ENCODE measurements around the gene PEX14.

The PEX14 gene

DNA sequence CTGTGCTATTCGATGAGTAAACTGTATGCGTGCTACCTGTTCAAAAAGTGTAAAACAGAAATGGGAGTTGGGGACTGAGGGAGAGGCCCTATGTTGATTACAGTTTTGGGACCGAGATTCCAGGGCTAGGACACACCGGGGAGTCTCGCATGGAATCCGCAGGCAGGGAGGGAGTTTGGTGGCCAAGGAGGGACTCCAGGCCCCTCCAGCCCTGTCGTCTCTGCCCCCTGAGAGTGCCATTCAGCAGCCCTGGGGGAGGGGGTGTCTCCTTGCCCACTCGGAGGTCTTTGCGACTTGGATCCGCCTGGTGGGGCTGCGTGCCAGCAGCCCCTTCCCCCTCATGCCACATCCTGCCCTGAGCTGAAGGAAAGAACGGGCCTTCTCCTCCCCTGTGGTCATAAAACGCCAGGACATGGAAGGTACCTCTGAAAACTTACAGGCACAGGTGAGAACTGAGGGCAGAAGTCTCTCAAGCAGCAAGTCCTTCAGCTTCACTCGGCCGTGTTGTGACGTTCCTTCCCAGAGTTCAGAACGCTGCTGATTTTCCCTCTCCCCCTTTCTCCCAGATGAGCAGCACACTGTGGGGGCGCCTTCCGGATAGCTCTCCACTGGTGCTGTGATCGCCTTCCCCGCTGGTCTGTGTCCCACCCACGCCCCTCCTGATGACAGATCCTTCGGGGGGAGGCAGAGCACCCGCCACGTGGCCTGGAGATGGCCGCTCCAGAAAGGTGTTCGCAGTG, 141.4 kb downstream of the PEX14 start:
- DNase-seq (ENCODE audit: low read depth in 2 of 2), result no peak

DNA sequence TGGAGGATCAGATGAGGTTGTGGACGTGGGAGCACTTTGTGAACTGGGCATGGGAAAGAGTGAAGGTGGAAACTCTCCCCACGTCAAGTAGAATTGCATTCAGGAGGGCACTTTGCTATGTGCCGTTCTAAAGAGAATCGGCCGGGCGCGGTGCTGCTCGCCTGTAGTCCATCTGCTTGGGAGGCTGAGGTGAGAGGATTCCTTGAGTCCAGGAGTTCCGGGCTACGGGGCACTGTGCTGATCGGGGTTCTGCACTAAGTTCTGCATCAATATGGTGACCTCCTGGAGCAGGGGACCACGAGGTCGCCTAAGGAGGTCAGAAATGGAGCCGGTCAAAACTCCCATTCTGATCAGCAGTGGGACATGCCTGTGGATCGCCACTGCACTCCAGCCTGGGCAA, 141.9 kb downstream of the PEX14 start:
- no peak for DNase-seq (ENCODE audit: low read depth in 2 of 2)

DNA sequence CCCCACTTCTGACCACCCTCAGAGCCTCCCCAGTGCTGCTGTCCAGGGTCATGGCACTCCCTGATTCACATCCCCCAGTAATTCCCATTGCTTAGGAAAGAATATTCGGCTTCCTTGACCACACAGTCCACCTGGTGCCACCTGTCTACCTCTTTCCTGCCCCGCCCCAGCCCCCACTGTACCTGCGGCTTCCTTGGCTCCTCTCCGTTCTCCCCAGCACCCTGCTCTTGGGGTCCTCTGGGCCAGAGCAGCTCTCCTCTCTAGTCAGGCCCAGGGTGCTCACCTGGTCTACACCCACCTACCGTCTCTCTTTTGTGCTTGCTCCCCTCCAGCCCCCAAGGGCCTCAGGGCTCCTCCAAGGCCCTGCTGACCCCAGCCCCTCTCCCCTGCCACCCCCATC, 142.6 kb downstream of the PEX14 start:
- DNase-seq (ENCODE audit: low read depth in 2 of 2), result no peak

DNA sequence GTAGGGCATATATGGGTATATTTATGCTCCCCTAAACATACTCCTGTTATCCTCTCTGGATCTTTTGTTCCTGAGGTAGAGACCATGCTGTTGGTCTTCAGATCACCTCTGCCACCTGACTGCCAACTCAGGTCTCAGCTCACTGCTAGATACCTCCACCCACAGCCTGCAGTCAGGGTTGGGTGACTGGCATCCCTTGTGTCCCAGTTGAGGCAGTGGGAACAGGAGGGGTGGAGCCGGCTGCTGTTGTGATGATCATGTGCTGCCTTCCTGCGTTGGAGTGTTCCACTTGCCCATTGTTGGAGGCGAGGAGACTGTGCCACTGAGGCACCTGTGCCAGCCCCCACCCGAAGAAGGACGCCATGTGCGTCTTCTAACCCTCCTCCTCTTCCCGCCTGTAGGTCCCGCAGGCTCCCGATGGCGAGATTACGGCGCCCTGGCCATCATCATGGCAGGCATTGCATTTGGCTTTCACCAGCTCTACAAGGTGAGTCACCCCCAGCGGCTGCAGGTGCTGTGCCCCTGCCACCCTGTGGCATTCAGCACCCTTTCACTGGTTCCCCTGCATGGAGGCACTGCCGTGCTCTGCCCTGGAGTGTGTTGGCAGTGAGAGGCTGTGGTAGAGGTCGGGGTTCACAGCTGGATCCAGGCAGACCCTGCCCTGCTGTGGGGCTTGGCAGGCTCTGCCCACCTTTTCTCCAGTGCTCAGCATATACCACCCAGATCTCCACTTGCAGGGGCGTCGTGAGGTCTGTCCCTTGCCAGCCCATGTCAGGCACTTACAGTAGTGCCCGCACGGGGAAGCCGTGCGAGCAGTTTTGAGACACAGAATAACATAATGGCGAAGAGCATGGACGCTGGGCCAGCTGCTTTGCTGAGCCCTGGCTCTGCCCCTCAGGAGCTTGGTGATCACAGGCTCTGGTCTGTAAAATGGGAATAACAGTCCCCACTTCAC, 143.5 kb downstream of the PEX14 start:
- no peak for DNase-seq (ENCODE audit: low read depth in 2 of 2)

DNA sequence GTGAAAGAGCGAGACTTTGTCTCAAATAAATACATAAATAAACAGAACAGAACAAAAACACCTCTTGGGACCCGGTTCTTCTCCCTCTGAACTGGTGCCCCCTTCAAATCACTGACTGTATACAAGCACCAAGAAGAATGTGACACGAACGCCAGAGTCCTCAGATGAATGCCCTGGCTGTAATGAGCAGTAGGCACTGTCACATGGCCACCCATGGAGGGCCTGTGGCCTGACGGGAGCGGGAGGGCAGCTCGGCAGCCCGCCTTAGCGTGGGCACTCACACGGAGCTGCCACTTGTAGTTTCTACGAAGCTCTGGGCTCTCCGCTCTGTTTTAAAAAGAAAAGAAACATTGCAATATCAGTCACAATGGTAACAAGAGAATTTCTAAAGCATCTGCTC, 146.0 kb downstream of the PEX14 start:
- no peak for DNase-seq (ENCODE audit: low read depth in 2 of 2)

DNA sequence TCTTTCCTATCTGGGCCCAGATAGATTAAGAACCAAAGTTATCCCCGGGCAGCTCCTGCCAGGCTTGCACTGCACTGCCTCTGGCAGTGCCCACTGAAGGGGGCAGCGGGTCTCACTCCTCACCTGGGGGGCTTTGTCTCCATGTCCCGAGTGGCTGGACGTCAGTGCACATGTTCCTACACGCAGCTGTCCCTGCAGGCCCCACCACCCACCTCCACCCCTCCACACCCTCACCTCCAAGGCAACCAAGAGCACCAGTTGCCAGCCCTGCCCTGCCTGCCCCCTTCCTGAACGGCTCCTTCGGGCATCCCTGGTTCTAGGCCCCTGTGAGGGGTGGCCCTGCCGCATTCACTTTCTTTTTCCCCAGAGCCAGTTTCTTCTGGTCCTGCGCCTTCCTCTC, 147.2 kb downstream of the PEX14 start:
- no peak for DNase-seq (ENCODE audit: low read depth in 2 of 2)

DNA sequence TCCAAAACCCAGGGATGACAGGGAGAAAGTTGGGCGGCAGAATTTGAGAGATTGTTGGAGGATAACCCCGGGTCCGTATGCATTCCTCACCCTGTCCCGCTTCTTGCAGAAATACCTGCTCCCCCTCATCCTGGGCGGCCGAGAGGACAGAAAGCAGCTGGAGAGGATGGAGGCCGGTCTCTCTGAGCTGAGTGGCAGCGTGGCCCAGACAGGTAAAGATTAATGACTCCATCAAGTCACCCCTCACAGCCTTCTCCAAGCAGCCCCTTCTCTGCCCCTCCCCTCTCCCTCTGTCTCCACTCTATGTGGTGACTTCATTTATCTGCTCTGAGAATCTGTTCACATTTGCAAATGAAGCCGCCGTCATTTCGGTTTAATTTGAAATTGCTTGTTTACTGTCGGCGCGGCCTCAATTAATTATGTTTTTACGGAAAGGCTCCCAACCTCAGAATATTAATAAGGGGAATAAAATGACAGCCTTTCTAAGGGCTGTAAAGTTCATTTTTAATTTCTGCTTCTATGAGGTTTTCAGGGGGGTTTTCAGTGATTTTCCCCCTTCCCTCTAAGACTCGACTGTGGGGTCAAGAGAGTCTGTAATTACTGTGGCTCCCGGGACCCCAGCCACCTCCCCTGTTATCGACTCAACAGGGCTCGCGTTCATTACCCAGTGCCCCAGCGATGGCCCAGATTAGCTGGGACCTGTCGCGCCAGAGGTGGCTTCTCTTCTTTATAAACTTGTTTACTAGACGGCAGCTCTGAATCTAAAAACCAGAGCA, 148.3 kb downstream of the PEX14 start:
- no peak for DNase-seq (ENCODE audit: low read depth in 2 of 2)

DNA sequence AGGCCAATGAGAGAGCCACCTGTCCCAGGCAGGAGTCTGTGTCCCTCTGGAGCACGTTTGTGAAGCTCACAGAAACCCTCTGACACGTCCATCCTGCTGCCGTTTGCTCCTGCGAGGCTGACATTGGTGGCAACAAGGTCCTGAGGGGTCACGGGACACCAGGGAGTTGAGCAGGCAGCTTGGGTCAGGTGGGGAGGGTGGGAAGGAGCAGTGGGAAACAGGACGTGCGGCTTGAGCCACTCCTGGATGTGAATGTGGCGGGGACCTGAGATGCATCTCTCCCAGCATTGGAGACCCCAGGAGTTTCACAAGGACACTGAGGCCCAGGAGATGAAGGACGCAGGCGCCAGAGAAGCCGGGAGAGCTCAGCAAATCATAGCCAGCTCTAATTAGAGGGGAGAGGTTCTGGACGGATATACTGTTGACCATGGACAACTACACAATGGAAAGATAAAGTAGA, 149.0 kb downstream of the PEX14 start:
- no peak for DNase-seq (ENCODE audit: low read depth in 2 of 2)

DNA sequence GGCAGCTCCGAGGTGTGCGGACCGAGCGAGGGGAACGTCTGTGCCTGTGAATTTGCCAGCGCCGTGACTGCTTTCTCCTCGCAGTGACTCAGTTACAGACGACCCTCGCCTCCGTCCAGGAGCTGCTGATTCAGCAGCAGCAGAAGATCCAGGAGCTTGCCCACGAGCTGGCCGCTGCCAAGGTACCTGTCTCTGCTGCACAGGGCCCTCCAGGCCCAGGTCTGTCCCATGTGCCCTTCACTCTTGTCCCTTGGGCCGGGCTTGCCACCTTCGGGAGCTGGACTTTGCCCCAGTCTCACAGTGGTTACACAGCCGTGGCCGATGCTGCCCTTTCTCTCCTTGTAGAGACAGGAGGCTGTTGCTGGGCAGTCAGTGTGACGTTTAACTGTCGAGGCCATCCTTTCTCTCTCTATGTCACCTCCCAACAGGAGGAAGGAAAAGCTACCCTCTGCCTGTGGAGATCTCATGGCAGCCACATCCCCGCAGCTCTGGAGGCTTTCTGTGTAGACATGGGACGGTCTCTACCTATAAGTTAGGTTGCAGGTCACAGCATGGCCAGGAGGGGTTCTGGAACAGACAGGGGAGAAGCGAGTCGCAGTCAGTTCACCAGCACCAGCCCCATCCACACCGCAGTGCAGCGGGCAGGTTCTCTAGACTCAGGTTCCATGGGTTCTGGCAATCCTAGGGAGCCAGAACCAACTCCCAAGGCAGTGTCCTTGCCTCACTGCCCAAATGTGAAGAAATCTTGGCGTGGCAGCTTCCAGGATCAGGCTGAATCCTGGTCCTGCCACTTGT, 149.7 kb downstream of the PEX14 start:
- DNase-seq (ENCODE audit: low read depth in 2 of 2), result no peak

DNA sequence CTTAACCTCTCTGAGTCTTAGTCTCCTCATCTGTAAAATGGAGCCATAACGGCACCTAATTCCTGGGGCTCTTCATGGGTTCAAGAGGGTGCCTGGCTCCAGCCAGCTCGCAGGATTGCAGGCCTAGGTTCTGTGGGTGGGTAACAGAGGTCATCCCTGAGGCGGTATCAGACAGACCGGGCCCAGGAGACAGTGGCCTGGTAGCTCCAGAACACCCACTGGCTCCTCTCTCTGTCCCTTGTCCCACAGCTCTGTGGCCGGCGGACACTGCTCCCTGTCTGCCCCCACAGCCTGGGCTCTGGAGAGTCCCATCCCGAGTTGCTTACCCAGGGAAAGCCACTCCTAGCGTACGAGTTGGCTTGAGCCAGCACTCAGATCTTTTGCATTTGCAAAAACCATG, 150.3 kb downstream of the PEX14 start:
- DNase-seq (ENCODE audit: low read depth in 2 of 2), result no peak

DNA sequence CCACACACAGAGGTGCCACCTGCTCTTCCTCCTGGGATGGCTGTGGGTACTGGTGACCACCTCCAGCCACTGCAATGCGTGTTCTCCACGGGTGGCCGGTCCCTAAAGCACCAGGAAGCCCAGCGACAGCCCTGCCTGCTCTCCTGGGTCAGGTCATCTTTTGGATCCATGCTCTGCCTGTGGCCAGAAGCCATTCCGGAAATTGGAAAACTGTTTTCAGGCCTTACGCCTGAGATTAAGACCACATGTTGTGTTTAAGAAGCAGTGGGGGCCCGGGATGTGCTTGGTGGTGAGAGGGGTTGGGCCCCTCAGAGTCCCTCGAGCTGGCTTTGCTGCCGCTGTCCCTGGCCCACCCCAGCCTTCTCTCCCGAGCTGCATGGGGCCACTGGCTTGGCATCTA, 150.8 kb downstream of the PEX14 start:
- no peak for DNase-seq (ENCODE audit: low read depth in 2 of 2)

DNA sequence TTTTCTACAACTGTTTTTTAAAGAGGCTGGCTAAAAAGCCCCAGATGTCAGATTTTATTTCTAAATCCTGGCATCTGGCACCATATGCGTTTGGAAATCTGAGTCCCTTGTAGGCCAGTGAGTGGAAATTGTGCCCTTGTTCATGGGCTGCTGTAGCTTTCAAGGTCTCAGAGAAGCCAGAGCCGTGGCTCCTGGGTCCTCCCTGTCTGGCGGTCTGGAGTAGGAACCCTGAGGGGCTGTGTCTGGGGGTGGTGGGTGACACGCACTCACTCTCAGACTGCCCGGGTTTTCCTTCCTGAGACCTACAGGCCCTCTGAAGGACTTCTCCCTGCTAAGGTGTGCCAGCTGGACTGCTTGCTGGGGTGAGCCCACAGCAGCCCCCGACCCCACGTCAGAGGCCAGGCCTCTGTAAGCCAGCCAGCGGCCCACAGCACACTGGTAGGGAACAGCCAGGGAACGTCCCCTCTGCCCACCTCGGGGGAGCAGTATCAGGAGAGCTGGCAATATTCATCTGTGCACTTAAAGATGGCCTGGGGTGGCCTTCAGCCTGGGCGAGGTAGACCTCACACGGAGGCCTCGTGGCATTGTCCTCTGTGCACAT, 151.5 kb downstream of the PEX14 start:
- no peak for DNase-seq (ENCODE audit: low read depth in 2 of 2)

DNA sequence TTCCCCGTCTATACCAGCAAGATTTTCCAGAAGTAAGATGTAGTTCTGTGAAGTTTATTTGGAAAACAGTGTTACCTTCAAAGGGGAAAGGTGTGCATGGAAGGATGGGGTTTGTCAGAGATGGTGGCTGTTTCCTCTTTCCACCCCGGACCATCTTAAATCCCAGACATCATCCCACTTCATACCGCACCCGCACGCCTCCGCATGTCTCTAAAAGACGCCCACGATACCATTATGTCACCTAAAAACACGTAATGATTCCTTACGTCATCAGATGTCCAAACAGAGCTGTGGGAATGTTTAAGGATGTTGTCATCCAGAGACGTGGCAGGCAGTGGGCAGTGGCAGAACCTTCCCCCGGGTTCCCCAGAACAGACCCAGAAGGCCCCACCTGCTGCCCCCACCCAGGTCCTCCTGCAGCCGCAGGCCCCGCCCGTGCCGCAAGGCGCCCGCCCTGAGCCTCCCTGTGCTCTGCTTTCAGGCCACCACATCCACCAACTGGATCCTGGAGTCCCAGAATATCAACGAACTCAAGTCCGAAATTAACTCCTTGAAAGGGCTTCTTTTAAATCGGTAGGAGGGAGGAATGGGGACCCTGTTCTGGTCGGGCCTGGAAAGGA, 152.2 kb downstream of the PEX14 start:
- no peak for DNase-seq (ENCODE audit: low read depth in 2 of 2)

DNA sequence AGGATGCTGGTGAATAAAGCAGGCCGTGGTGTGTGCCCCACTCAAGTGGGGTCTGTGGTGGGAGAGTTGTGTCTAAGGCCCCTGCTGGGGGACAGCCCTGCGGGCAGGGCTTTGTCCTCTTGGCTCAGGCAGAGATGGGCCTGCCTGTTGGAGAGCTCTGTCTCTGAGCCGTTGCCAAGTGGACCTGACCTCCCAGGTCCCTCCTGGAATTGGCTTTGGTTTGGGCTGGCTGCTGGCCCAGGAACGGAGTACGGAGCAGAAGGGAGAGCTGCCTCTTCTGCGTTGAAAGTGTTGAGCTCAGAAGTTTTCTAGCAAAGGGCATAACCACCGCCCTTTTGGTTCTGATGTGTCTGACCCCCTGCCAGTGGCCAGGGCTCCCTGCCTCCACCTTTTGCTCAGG, 153.9 kb downstream of the PEX14 start:
- no peak for DNase-seq (ENCODE audit: low read depth in 2 of 2)

DNA sequence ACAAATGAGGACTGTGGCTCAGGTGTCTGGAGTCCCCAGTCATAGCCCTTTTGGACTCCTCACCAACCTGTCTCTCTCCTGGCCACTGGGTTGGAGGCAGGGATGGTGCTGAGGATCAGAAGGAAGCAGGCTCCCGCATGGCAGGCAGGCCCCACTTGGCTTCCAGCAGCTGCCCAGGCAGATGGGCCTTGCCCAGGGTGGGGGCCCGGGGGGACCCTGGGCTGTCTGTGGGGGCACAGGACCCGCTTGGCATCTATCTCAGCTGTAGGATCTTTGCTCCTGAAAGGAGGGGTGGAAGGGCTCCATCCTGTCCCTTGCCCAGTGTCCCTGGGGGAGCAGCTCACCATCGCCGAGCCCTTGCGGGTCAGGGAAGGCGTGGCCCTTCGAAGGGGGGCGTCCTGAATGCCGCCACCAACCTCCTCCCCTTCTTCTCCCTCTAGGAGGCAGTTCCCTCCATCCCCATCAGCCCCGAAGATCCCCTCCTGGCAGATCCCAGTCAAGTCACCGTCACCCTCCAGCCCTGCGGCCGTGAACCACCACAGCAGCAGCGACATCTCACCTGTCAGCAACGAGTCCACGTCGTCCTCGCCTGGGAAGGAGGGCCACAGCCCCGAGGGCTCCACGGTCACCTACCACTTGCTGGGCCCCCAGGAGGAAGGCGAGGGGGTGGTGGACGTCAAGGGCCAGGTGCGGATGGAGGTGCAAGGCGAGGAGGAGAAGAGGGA, 154.5 kb downstream of the PEX14 start:
- no peak for DNase-seq (ENCODE audit: low read depth in 2 of 2)

DNA sequence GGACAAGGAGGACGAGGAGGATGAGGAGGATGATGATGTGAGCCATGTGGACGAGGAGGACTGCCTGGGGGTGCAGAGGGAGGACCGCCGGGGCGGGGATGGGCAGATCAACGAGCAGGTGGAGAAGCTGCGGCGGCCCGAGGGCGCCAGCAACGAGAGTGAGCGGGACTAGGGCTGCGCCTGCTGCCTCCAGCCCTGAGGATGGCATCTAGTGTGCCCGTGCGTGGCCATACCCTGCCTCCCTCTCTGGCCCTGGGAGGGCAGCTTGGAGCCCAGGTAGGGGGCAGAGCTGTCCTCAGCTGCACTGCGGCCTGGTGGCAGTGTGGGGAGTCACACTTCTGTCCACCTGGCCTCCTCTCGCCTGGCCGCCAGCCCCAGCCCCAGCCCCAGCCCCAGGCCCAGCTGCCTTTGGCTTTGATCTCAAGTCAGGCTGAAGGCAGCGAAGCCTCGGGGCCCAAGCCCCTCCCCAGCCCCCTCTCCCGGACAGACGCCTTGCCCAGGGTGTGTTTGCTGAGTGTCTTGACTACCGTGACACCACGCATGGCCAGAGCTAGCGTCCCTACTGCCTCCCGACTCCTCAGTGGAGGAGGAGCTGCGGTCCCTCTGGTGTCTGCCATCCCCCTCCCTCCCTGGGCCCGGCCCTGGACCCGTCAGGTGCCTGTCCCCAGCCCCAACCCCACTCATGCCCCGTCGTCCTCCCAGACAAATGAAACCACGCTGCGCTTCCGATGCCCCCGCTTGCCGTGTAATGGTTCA, 155.2 kb downstream of the PEX14 start:
- DNase-seq (ENCODE audit: low read depth in 2 of 2), result no peak

DNA sequence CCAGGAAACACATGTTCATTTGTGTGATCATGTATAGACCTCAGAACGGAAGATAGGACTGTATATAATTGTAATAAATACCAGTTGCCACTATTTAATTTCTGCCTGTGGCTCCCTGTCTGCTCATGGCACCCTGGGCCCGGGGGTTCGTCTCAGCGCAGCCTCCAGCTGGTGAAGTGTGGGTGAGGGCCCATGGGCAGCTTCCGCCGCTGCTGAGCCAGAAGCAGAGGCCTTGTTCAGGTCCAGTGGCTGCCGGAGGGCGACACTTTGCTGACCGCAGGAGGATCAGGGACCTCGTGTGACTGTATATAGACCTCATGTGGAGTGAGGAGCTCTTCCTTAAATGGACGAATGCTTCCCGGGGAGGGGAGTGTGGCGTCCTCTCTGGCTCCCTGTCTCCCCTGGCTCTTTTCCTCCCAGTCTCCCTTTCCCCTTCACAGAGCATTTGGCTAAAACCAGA, 155.9 kb downstream of the PEX14 start:
- DNase-seq (ENCODE audit: low read depth in 2 of 2), result no peak

DNA sequence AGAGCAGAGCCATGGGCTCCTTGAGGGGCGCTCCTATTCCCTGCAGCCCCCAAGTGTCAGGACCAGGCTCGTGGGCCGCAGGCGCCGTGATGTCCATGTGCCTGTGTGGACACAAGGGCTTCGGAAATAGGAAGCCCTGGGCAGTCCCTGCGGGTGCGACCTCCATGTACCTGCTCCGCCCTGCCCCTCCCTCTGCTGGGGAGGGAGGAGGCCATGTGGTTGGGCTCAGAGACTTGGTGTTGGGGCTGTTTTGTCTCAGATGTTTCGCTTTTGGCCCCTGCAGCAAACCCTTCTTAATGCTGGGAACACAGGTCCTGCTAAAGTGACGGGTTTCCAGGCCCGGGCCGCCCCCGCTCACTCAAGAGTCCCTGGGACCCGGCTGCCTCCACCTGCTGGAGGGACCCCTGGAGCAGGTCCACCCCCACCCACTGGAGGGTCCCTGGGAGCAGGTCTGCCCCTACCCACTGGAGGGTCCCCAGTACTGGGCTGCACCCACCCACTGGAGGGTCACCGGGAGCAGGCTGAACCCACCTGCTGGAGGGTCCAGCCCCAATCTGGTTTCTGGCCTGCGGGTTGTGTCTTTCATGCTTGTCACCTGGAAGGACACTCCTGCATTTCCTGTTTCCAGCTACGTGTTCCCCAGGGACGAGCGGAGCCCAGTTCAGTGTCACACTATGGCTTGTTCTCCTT, 156.5 kb downstream of the PEX14 start:
- DNase-seq (ENCODE audit: low read depth in 2 of 2), result no peak
